WERI-Rb-1 (cell line): ENCODE data around the gene TERB1.

ENCODE experiments used
- DNase-seq: peaks from one replicate; pipeline ENCODE4 v3.0.0-alpha.2; 2020
- H3K27ac ChIP-seq: fragments of 250-450 bp; sonication (Bioruptor Pico); 2 replicates; pipeline ENCODE4 v1.5.1; 2020; ENCODE audit warnings: mild to moderate bottlenecking, moderate library complexity
- H3K27me3 ChIP-seq: fragments of 250-450 bp; sonication (Bioruptor Pico); 2 replicates; pipeline ENCODE4 v1.5.1; 2021; ENCODE audit warnings: mild to moderate bottlenecking, low read depth, moderate library complexity; ENCODE audit not compliant: insufficient read depth, severe bottlenecking
- H3K36me3 ChIP-seq: fragments of 250-450 bp; sonication (Bioruptor Pico); 2 replicates; pipeline ENCODE4 v1.5.1; 2020; ENCODE audit warnings: mild to moderate bottlenecking, moderate library complexity
- H3K4me3 ChIP-seq: 2 replicates; pipeline ENCODE4 v1.5.1; 2011; ENCODE audit warnings: low read depth, mild to moderate bottlenecking, control low read depth, low read length
- H3K9me3 ChIP-seq: fragments of 250-450 bp; sonication (Bioruptor Pico); 2 replicates; pipeline ENCODE4 v1.5.1; 2021; ENCODE audit warnings: mild to moderate bottlenecking, moderate library complexity; ENCODE audit not compliant: severe bottlenecking
- CTCF ChIP-seq: IDR thresholded peaks from 2 replicates; pipeline ENCODE4 v1.5.1; 2011; ENCODE audit warnings: low read depth, mild to moderate bottlenecking, control low read depth, inconsistent platforms, low read length

TERB1 gene

GRCh38 chr16:66728804-66729203 lies 72.6 kb downstream of the TERB1 start:
- Histone ChIP-seq H3K4me3 (no peak overlapping the region), H3K9me3 (no peaks in the 10 kb centered on the region), H3K36me3 (peaks cover 95% of the 10 kb centered on the region), H3K27ac (no peak overlapping the region), H3K27me3 (no peaks in the 10 kb centered on the region)
- no peak for DNase-seq
- TF ChIP-seq CTCF: no peak

- peak; percentile 53 for TF ChIP-seq CTCF
- no peaks in the 10 kb centered on the region for H3K9me3 ChIP-seq
- H3K36me3 ChIP-seq: peaks cover 95% of the 10 kb centered on the region
- DNase-seq: no peak
- no peak overlapping the region for H3K27ac ChIP-seq
- no peak overlapping the region for H3K4me3 ChIP-seq
- no peaks in the 10 kb centered on the region for H3K27me3 ChIP-seq
Measured at GRCh38 chr16:66728117-66728787, 73.1 kb downstream of the TERB1 start.

- peaks cover 43% of the 10 kb centered on the region for H3K36me3 ChIP-seq
- no peak for TF ChIP-seq CTCF
- H3K4me3 ChIP-seq: no peak overlapping the region
- H3K27me3 ChIP-seq: no peaks in the 10 kb centered on the region
- no peak overlapping the region for H3K27ac ChIP-seq
- no peak for DNase-seq
- no peaks in the 10 kb centered on the region for H3K9me3 ChIP-seq
Measured at GRCh38 chr16:66720766-66721165, 80.6 kb downstream of the TERB1 start.

GRCh38 chr16:66719246-66719645 lies 82.1 kb downstream of the TERB1 start:
- no peak overlapping the region for H3K4me3 ChIP-seq
- H3K9me3 ChIP-seq: no peaks in the 10 kb centered on the region
- no peak for TF ChIP-seq CTCF
- DNase-seq: no peak
- peaks cover 28% of the 10 kb centered on the region for H3K36me3 ChIP-seq
- H3K27me3 ChIP-seq: no peaks in the 10 kb centered on the region
- H3K27ac ChIP-seq: no peak overlapping the region

- DNase-seq: no peak
- H3K27me3 ChIP-seq: no peaks in the 10 kb centered on the region
- no peaks in the 10 kb centered on the region for H3K9me3 ChIP-seq
- H3K36me3 ChIP-seq: peaks cover 13% of the 10 kb centered on the region
- TF ChIP-seq CTCF: no peak
- H3K27ac ChIP-seq: no peak overlapping the region
- H3K4me3 ChIP-seq: no peak overlapping the region
Measured at GRCh38 chr16:66717776-66718175, 83.6 kb downstream of the TERB1 start.

- DNase-seq: peak; percentile 68
- Histone ChIP-seq H3K9me3 (no peaks in the 10 kb centered on the region), H3K27me3 (no peaks in the 10 kb centered on the region), H3K36me3 (peaks cover 7% of the 10 kb centered on the region), H3K27ac (no peak overlapping the region), H3K4me3 (no peak overlapping the region)
- TF ChIP-seq CTCF: peak; percentile 94
Measured at GRCh38 chr16:66717112-66717675, 84.2 kb downstream of the TERB1 start.
